Activated T-cell treated with anti-CD3 and anti-CD28 coated beads for 24 hours (primary cell): Measurements from ENCODE around the gene TOP3B.

Source experiments
- DNase-seq: peaks from one replicate; pipeline ENCODE4 v3.0.0-alpha.2; 2020; ENCODE audit warnings: low read depth

Gene TOP3B

GRCh38 chr22:21963286-21963685 is 19.3 kb downstream of the TOP3B start:
- no peak for DNase-seq

- DNase-seq = no peak
These were observed 20.0 kb downstream of the TOP3B start for GRCh38 chr22:21962655-21962949.

- DNase-seq = no peak
These were observed 20.5 kb downstream of the TOP3B start for GRCh38 chr22:21961886-21962654.

GRCh38 chr22:21961127-21961867 is 21.3 kb downstream of the TOP3B start:
- no peak for DNase-seq

- DNase-seq = no peak
These were observed 22.1 kb downstream of the TOP3B start for GRCh38 chr22:21960200-21961126.

GRCh38 chr22:21959274-21960074 is 23.1 kb downstream of the TOP3B start:
- no peak for DNase-seq

- no peak for DNase-seq
These were observed 24.0 kb downstream of the TOP3B start for GRCh38 chr22:21958360-21959273.

GRCh38 chr22:21952586-21953571 is 29.7 kb downstream of the TOP3B start, which contains the start of gene PPM1F:
PPM1F (minus strand) TSS chr22:21952848; CDS start chr22:21946048, 6,800 bp downstream.
- peak; percentile 87 for DNase-seq

GRCh38 chr22:21951931-21952465 is 30.6 kb downstream of the TOP3B start:
- DNase-seq = peak; percentile 7

GRCh38 chr22:21951062-21951461 is 31.5 kb downstream of the TOP3B start:
- DNase-seq = no peak

- DNase-seq = no peak
These were observed 32.6 kb downstream of the TOP3B start for GRCh38 chr22:21949948-21950347.

GRCh38 chr22:21949569-21949918 is 33.0 kb downstream of the TOP3B start:
- no peak for DNase-seq

- DNase-seq = no peak
These were observed 33.6 kb downstream of the TOP3B start for GRCh38 chr22:21948824-21949568.

GRCh38 chr22:21948390-21948789 is 34.2 kb downstream of the TOP3B start:
- DNase-seq = no peak

- no peak for DNase-seq
These were observed 35.3 kb downstream of the TOP3B start for GRCh38 chr22:21947040-21948014.

GRCh38 chr22:21946262-21946925 is 36.2 kb downstream of the TOP3B start:
- no peak for DNase-seq
